ENCODE data around the gene TOP1. TPM values are rescaled to one million over a fixed set of nuclear protein-coding genes. Genes with fewer than 3 reads are reported as not detected.
"Not testable (repeated sequence)": the region's sequence is repeated elsewhere in the genome, so short reads cannot be mapped to it uniquely, and the experiment has no call there.

Gene TOP1
- total RNA-seq, 1 donor from 2014 or later: 42.4 TPM

DNA sequence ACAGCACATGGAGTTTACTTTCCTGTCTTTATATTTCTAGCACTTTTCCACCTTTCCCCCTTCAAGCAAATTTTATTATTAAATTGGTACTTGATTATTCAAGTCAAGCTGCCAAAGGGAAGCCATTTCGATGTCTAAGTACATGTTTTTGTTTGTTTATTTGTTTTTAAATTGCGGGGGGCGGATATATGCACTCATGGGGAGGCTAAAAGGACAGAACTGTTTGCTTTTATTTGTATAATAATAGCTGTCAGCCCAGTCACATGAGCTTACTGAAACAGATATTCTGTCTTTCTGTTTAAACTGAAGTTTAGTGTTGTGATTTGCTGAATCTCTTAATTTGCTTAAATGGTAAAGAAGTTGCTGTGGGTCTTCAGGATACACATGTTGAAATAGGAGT is 59.2 kb downstream of the TOP1 start:
- DNase-seq (ENCODE audit: low spot score): no peak

- no peak for DNase-seq (ENCODE audit: low spot score)
These were observed 60.9 kb downstream of the TOP1 start for GRCh38 chr20:41089555-41089954.

DNA sequence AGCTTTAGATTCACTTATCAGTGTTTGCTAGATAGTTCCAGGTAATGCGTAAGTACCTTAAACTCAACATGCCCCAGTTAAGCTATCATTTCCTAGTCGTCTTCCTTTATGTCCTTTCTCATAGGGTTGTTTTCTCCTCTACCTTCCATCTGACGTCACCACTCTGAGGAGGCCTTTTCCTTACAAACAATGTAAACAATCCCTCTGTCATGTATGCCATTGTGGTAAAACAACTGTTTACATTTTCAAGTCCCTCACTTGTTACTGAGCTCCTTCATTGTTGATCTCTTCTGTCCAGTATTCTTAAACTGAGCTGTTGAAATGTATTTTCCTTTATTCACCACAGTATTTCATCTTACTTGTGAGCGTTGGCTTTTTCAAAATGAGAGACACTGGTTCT is 63.3 kb downstream of the TOP1 start:
- no peak for DNase-seq (ENCODE audit: low spot score)

- DNase-seq (ENCODE audit: low spot score): no peak
These were observed 65.9 kb downstream of the TOP1 start for GRCh38 chr20:41094353-41095055.

- DNase-seq (ENCODE audit: low spot score): no peak
These were observed 66.7 kb downstream of the TOP1 start for GRCh38 chr20:41095110-41095969.

DNA sequence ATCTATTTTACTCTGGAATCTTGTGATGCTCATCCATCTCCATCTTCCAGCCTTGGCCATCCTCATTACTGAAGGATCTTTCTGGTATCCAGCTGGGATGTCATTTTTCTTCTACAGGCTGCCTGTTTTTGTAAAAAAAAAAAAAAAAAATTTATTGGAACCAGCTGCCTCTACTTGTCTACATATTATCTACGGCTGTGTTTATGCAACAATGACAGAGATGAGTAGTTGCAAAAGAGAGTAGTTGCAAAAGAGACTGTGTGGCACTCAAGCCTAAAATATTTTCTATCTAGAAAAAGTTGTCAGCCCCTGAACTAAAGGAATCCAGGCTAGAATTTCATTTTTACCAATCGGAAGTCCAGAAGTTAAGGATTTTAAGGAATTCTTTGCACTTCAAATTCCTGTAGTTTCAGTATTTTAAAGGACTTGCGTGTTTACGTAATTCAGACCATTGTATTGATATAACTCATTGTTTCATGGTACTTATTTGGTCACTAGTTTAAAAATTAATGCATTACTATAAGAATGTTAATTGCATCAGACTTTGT is 70.2 kb downstream of the TOP1 start:
- no peak for DNase-seq (ENCODE audit: low spot score)

DNA sequence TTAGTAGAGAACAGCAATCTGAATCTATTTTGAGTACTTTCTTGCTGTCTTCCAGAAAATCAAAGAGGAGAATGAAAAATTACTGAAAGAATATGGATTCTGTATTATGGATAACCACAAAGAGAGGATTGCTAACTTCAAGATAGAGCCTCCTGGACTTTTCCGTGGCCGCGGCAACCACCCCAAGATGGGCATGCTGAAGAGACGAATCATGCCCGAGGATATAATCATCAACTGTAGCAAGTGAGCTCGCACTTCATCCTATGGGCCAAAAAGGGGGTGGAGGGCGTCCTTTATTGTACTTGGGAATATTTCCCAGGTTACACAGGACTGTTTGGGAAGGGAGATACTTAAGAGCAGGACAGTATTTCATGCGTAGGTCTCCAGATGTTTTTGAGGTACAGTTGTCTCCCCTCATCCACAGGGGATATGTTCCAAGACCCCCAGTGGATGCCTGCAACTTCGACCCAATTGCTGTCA is 71.4 kb downstream of the TOP1 start:
- no peak for DNase-seq (ENCODE audit: low spot score)

DNA sequence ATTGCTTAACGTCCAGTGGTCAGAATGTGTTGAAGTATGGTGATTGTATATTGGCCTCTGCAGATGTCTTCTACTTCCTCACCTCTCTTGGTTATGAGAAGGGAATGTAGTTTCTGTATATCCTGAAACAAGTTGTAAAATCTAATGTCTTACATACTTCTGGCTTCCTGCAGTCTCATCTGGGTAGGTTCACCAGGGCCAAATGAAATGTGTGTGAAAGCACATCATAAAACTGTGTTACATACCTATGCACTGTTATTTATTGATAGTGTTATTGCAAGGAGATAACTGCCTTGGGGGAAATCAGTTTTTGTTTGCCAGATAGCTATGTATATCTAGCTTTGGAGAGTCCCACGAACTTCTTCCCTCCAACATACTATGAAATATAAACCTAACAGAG is 73.0 kb downstream of the TOP1 start:
- DNase-seq (ENCODE audit: low spot score): no peak

- DNase-seq (ENCODE audit: low spot score): no peak
These were observed 79.9 kb downstream of the TOP1 start for GRCh38 chr20:41108531-41108930.

- DNase-seq (ENCODE audit: low spot score): no peak
These were observed 81.4 kb downstream of the TOP1 start for GRCh38 chr20:41110012-41110411.

DNA sequence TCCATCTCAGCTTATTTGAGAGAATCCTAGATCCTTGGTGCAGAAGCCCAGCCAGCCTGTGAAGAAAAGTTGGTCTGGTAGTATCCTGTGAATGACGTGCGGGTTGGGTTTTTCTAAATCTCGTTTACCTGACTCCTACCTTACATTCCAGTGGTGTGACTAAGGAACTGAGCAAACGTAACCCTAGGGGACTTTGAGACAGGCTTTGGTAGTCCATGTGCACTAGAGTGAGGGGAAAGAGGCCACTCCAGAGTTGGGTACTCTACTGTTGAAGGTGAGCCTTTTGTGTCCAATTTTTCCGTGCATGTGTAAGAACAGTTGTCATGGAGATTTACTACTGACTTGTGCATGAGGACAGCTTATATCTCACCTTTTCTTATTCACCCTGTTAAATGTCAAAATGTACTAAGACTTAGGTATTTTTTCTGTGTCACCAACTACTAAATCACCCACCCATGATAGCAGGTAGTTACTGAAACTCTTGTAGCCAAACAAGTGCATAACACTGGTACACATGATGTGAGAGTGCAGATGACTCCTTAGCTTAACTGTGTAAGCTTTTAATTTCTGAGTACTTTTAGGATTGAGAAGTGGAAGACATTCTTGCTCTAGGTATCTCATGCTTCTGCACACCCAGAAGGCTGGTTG is 82.4 kb downstream of the TOP1 start:
- DNase-seq (ENCODE audit: low spot score): no peak

GRCh38 chr20:41111578-41111951 is 82.9 kb downstream of the TOP1 start:
- no peak for DNase-seq (ENCODE audit: low spot score)

GRCh38 chr20:41116282-41116956 is 87.8 kb downstream of the TOP1 start:
- DNase-seq (ENCODE audit: low spot score): no peak

- DNase-seq (ENCODE audit: low spot score): not testable (repeated sequence)
These were observed 89.5 kb downstream of the TOP1 start for GRCh38 chr20:41118159-41118558.

- DNase-seq (ENCODE audit: low spot score): no peak
These were observed 90.0 kb downstream of the TOP1 start for GRCh38 chr20:41118632-41119031.

DNA sequence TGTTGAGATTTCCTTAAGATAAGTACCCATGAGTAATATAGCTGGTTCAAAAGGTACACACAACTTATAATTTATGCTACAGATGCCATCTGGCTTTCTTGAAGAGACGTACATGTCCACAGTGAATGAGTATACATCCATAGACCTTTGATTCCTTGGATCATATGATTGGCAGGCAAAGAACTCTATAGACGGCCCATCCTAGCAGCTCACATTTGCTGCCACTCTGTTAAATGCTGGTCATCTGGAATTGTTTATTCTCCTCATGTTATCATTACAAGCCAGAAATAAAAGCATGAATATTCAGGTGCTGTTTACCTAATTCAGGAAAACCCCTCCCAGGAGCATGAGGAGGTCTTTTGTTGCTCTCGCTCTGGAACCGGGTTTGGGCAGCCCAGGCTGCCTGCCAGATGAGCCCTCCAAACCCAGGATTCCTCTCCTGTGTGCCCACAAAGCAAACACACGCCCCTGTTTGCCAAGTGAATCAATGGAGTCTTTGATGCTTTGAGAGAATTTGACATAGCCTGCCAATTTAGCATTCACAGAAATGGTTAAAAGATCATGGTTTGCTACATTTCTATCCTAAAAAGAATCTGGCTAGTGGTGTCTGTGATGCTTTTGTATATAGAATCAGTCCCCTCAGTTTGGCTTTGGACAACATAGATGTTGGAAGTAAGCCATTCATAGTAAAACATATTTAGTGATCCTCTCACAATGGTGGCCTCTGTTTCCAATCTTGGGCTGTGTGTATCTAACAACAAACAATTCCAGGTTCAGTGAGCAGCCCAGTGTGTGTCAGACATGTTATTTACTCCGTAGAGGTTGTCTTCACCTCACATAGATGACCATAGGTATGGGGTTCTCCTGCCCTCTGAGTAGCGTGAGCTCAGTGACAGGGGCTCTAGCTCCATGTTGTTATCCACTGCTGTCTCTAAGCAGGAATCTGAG is 91.3 kb downstream of the TOP1 start:
- no peak for DNase-seq (ENCODE audit: low spot score)

- no peak for DNase-seq (ENCODE audit: low spot score)
These were observed 92.8 kb downstream of the TOP1 start for GRCh38 chr20:41121399-41121798.

- no peak for DNase-seq (ENCODE audit: low spot score)
These were observed 95.0 kb downstream of the TOP1 start for GRCh38 chr20:41123631-41124030.

GRCh38 chr20:41124451-41125094 is 96.0 kb downstream of the TOP1 start:
- DNase-seq (ENCODE audit: low spot score): no peak
